Stimulated activated CD4-positive, alpha-beta T cell treated with anti-CD3 and anti-CD28 coated beads, TNF-alpha, amount 100 ng/mL, for 4 hours (primary cell): Measurements from ENCODE around the gene HLF.

Experiments used
- DNase-seq, 3 experiments: peaks; one replicate each; pipeline ENCODE4 v3.0.0-alpha.2; 2020; ENCODE audit warnings: low read depth in 3 of 3

Gene HLF

DNA sequence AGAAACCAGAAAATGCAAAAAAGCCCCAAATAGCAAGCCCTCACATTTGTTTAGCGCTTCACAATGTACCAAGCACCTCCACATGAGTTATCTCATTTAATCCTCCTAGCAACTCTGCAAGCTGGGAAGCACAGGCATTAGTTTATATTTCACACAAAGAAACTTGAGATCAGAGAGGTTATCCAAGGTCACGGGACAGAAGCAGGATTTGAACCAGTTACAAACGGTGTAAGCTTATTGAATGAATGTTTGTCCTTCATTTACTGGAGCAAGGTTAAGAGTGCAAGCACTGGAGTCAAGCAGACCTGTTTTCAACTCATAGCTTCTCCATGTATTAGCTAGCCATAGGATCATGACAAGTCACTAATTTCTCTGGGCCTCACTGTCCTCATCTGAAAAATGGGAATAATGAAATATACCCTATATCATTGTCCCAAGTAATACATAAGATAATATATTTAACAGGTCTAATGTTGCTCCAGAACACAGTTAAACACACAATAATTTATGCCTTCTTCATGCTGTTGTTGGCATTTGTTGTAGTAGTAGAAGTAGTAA, 6.1 kb upstream of the HLF start:
- DNase-seq: no peak

DNA sequence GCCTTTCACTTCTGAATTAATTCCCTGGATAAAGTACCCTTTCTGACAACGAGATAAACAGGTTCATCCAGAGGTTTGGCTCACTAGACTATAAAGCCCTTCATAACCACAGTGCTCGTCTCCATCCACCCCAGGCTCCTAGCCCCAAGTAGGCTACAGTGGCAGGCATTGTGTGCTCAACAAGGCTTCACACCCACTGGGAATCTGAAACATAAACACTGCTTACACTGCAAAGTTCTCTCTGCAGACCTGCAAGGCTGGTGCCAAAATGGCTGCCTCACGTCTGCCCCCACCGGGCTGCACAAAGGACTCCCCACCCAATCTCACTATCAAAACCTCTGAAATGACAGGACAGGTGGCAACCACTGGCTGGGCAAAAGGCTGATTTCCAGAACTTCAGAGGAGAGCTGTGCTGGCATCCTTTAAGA, 5.1 kb upstream of the HLF start:
- no peak for DNase-seq

DNA sequence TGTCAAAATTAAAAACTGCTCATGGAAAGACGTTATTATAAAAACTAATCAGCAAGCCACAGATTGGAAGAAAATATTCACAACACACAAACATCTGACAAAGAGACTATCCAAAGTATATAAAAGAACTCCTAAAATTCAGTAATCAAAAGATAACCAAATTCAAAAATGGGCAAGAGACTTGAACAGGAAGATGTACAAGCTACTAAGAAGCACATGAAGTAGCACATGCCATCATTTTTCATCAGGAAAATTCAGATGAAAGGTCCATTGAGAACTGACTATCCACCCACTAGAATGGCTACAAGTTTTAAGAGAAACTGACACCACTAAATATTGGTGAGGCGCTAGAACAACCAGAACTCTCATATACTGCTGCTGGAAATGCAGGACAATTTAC, 3.4 kb upstream of the HLF start:
- DNase-seq: no peak

DNA sequence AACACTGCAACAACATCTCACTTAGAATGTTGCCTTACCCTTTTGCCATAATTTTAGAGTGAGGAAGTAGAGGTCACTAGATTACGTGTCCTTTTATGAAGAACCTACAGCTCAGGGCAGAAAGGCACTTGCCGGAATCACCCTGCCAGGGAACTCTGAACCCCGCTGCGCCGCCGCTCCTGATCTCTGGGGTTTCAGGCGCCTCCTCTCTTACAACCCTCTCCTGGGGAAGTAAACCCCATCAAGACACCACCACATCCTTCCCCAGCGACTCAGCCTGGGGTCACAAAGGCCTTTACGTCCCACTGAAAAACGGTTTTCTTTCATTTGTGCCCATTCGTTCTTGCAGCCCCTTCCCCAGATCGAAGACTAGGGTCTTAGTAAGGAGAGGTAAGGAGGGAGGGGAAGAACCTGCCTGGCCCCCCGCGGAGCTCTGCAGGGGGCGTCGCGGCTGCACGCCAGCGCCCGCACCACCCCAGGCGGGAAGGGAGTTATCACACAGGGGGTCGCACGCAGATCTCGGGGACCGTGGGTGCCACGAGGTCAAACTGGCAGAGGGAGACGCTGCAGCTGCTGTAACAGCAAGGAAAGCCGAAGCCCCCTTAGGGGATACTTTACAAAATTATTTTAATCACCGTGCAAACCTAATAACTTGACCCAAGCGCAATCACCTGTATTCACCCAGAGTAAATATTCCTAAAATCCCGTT, 1.0 kb upstream of the HLF start:
- no peak for DNase-seq

DNA sequence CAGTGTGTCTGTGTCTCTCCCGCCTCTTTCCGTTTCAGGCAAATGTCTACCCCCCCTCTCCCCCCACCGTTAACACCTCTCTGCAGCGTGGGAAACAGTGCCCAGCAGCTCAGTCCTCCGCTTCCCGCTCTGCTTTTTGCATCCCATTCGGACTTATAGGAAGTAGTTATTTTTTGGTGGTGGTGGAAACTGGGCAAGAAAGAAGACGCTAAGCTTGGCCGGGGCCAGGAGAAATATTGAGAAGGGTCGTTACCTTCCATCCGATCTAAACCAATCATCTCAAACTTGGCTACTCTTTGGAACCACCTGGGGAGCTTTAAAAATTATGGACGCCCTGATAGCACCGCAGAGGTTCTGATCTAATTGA, 499 bp upstream of the HLF start:
- DNase-seq: no peak

DNA sequence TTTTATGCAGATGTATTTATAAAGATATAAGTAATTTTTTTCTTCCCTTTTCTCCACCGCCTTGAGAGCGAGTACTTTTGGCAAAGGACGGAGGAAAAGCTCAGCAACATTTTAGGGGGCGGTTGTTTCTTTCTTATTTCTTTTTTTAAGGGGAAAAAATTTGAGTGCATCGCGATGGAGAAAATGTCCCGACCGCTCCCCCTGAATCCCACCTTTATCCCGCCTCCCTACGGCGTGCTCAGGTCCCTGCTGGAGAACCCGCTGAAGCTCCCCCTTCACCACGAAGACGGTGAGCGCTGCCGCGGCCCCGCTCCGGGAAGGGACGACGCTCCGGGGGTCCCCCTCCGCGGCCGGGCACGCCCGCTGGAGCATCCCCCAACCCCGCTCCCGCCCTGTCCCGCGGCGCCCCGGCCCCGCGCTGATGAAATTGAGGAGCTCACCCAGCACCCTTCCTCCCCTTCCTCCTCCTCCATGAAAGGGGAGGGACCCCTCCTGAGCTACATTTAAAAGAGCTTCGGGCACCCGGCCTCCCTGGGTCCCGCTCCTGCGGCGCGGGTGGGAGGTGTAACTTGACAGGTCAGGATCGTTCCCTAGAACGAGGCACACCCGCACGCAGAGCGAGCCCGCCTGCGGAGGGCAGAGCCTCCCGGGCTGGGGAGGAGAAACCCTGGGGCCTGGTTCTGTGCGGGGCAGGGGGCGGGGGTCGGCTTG, 706 bp downstream of the HLF start:
- no peak for DNase-seq

DNA sequence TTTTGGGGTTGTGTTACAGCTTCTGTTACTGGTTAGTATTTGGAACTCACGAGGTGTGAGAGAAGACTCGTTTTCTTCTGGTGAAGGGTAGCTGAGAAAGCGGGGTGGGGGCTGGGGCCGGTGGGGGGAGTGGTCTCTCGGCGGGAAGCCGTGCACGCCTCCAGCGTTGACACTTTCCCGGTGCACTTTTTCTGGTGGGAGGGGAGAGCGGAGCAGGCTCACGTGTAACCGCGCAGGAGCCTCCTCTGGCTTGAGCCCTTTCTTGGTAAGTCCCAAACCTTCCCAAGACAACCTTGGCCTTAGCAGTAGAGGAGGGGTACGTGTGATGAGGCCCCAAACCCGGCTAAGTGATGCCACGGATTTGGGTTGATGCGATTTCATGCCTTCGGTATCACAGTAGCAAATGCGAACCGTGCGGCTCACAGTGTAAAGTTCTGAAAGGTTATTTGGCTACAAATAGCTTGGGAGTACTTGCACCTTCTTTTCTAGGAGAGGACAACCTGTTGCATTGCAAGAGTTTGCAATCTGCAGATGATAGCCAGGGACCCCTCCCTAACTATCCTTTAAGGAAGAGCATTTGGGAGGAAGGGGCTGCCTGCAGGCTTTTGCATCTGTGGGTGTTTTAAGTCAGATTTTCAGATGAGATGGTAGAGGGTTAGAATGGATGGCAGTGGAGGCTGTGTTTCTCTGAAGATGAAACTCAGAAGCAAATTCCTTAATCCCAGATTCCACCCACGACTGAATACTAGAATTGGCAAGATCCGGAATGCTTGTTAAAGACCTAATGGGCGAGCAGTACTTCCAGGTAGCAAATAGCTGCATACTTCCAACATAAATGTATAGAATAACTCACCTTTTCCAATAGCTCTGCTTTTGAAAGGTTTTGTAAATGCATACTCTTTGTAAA, 1.5 kb downstream of the HLF start:
- DNase-seq: no peak

DNA sequence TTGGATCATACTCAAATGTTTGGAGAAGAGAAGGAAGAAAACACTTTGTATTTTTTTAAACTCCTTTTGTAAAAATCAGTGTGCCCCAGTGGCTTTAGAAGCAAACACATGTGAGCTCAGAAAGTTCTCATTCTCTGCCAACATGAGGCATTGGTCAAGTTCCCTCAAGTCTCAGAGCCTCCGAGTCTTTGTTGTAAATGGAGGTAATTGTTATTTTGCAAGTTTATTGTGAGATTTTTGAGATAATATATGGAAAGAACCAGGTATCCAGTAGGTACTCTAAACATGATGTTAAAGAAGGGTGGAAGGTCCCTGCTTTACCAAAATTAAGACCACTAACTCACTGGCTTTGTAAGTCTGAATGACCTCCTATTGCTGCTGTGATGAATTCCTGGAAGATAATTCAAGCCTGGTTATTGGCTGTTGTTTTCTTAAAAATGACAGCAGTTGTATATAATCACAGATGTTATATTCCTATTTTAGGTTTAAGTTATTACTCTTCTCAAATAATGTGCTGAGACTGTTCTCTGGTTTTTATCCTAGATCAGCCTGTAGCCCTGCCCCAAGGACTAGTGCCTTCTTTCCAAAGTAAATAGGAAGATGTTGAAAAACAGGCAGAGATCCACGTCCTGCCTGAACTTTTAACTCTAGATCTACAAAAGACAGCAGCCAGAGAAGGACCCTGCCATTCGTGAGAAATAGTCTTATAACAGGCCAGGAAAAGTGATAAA, 2.4 kb downstream of the HLF start:
- no peak for DNase-seq

DNA sequence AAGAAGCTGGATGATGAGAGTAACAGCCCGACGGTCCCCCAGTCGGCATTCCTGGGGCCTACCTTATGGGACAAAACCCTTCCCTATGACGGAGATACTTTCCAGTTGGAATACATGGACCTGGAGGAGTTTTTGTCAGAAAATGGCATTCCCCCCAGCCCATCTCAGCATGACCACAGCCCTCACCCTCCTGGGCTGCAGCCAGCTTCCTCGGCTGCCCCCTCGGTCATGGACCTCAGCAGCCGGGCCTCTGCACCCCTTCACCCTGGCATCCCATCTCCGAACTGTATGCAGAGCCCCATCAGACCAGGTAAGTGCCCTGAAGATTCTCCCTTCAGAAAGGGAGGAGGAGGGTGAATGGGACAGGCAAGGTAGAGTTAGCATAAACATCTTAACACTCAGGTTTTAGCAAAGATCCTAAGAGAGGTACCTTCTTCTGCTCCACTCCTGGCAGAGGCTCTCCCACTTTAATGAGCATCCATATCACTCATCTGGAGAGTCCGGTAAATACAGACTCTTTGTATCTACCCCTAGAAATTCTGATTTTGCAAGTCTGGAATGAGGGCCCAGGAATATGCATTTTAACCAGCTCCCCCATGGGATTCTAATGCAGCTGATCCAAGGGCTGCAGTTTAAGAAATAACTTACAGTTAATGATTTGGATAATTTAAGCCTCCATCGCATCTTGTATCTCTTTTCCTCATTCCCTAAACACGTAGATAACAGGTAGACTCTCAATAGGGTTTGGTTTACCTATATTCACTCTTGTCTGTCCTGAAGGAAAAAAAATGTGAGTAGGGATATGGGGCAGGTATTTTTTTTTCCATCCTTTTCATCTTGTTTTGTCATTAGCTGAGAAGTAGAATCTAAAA, 3.3 kb downstream of the HLF start:
- no peak for DNase-seq

DNA sequence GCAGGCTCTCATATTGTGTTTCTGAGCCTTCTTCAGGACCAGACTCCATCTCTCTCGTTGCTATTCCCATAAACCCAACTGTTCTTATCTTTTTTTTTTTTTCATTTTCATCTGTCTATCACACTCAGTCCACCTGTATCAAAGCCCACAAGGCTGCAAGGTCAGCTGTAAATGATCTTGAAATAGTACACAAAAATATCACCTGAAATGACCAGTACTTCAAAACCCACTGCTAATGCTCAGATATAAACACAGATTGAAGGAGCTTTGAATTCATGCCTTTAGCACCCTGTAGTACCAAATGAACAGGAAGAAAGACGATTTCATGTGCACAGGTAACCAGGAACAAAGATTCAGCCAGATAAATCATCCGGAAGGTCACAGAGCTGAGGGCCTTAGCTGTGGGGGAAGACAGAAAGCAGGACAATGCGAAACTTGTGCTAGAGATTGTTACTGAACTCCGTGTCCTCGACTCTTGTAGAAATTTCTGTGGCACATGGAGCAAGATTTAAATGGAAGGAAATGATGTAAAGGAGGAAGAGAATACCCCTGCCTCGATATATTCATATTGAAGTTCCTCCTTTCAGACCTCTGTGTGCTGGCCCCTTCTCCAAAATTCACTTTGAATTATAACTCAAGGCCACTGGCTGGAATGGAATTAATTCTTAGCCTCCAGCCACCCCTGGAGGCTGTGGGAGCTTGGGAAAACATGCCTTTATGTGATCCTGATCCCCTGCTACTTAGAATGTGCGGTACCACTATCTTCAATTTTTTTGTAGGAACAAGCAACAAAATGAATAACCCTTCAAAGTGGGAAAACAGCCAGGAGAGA, 4.1 kb downstream of the HLF start:
- no peak for DNase-seq

DNA sequence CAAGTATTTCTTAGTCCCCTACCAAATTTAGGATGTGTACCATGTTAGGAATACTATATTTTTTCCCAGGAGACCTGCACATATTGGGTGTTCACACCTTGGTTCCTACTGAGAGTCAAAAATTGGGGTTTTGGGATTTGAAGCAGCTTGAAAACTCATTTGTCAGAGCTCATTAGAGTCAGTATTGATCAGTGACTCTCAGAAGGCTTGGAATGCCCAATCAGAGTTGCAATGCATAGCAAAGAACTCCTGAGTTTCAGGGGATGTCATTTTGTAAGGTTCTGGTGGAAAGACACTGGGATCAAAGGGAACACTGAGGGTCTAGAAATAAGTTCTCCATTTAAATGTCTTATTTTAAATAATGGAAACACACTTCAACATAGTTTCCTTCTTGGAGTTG, 5.1 kb downstream of the HLF start:
- DNase-seq: no peak

DNA sequence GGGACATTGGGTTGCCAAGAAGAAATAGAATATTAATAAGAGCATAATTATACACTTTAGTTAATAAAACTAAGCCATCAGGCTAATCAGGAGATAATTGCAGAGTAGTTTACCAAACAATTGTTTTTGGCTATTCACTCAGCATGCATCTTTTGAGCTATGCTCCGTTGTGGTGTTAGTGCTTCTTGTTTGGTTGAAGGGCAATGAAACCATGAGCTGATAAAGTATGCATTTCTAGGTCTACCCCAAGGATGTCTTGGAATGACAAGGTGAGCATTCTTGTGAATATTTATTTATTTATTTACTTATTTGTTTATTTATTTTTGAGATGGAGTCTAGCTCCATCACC, 6.4 kb downstream of the HLF start:
- DNase-seq: no peak

DNA sequence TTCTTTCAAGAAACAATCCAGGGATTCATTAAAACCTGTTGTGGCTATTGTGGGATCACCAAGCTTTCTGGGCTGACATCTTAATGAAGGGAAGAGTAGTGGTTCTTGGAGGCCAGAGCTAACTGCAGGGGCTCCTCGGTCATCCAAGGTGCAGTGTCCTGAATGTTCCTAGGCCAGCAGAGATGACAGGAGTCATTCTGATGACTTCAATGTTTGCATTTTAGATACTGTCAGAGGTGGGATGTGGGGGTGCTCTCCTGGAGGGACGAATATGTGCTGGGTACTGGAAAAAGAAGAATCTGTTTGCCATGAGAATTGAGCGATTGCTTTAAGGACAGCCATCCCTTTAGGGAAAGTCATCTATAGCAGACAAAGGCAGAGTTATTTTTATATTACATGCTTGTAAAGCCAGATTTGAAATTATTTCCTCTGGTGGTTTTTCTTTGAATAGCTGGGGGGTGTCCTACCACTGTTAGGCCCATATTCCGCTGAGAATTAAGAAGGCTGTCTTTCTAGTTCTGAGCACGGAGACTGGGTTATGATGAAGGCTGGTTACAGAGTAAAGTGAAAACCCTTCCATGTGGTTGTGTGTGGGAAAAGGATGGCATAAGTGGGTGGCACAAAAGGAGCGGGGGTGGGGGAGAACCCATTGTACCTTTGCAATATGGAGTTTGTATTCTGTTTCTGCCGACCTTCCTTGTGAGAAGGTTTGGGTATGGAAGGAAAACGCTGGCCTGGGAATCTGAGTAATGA, 7.4 kb downstream of the HLF start:
- no peak for DNase-seq

DNA sequence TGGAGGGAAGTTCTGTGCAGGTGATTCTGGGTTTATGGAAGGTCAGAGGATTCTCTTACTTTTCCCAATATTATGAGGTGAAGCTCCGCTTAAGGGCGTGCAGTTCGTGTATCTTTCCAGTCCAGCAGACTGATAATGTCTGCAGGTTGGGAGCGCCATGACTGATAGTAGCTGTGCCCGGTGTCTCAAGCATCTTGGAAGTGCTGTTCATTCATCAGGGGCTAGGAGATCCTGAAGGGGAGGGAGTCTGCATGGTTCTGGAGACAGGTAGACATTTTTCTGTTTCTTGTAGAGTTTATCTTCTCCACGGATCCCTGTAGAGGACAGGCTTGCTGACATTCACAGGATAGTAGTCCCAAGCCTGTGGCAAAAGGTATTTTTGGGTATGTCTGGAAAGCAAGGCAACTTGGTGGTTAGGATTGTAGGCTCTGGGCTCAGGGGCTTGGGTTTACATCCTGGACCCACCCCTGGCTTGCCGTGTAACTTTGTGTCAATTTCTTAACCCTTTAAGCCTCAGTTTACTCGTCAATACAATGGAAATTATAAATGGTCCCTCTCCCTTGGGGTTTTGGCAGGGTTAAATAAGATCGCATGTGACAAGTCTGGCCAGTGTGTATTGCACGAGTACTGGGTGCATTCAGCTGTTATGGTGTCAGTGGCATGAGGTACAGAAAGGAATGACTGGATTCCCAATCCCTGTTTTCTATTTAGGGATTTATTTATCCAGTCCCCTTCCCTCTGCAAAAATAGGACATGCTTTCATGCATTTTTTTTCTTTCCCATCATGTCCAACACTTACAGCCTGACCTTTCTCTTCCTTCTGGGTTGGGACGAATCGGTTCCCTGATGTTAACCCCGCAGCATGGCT, 8.2 kb downstream of the HLF start:
- no peak for DNase-seq

DNA sequence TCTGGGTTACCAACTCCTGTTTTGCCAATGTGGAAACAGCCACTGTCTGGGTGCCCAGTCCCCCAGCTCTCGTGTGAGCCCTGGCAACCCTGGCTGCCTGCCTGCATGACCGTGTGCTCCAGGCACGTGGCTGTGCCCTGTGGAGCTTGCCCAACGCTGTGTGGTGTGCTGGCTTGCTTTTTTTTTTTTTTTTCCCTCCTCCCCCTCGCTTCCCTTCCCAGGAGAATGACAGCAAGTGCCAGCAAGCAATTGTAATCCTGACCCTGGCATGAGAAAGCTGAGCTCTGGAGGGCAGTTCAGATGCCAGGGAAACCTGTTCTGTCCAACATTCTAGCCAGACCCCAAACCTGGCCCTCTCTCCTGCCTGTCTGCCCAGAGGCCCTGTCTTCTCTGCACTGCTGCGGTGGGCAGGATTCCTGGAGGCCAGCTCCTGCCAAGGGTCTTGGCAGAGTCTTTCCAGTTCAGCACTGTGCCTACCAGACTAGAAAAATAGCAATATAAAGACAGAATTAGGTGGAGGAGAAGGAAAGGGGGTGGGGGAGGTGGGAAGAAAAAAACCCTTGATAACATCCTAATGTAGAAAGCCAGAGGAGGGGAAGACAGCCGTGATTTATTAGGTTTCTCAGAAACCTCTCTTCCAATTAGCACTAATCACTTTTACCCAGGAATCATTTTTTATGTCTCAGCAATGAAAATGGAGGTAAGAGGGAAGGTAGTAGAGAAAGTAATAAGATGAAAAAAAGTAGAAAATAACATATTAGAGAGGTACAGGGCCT, 9.0 kb downstream of the HLF start:
- DNase-seq: no peak

DNA sequence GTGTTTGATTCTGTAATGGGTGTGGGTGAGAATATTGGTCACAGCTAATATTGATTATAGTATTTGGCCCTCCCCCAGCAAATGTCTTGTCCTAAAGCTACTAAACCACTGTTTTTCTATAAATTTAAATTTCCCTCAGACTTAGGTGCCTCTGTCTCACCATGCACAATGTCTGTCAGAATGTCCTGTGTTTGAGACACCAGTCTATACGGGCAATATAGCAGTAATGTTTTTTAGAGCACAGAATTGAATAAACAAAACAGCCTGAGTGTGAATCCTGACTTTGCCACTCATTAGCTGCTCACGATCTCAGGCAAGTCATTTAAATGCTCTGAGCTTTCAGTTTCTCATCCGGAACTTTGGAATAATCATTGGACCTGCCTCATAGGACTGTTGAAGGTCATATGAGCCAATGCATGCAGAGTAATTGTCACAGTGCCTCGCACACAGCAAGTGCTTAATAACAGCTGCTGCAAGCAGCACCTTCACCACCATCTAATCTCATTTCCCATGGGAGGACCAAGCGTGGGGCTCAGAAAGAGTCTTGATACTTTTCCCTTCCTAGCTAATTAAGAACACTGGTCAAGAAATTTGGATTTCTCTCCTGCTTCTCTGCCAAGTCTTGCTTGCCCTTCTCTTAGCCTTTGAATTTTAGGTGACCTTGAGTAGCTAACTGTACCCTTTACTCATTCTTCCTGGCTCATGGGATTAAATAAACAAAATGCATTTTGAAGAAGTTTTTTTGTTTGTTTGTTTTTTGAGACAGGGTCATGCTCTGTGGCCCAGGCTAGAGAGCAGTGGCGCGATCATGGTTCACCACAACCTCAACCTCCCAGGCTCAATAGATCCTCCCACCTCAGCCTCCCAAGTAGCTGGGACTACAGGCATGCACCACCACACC, 9.8 kb downstream of the HLF start:
- DNase-seq: no peak
